GM12892 (cell line): Measurements from ENCODE around the gene JAML.

Source experiments
- DNase-seq: peaks from one replicate; pipeline ENCODE4 v3.0.0; 2011; ENCODE audit not compliant: insufficient read length
- FAIRE-seq: peaks from 2 replicates; lab custom pipeline; 2011; peaks lifted over from hg19 to GRCh38; lab: Jason Lieb, UNC
- POLR2A ChIP-seq: IDR thresholded peaks from 2 replicates; pipeline ENCODE4 v1.6.1; 2011; ENCODE audit warnings: low read depth, low read length, control low read depth
- POLR2AphosphoS5 ChIP-seq: IDR thresholded peaks from 2 replicates; pipeline ENCODE4 v1.6.1; 2011; ENCODE audit warnings: low read depth, low read length, control low read depth
- TAF1 ChIP-seq: IDR thresholded peaks from 2 replicates; pipeline ENCODE4 v1.6.1; 2011; ENCODE audit warnings: low read depth, mild to moderate bottlenecking, control low read depth, low read length, borderline replicate concordance

The JAML gene

DNA sequence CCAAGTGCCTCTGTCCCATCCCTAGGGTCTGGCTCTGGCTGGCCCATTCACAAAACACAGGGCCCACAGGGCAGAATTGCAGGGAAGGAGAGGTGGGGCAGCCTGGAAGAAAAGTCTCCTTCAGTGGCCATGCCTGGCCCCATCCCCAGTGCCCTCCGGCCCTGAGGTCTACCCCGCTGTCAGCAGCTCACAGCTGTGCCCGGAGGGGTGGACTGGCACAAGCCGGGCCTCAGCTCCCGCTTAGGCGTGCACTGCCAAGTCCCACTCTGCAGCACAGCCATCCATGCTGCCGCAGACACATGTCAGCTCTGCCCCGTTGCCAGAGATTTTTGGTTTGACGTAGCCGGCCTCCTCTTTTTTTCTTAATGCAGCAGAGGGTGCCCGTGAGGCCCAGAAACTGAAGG is 44.5 kb downstream of the JAML start:
- FAIRE-seq, result no peak
- no peak for DNase-seq
- TF ChIP-seq POLR2A, result no peak
- TF ChIP-seq TAF1, result no peak
- no peak for TF ChIP-seq POLR2AphosphoS5

DNA sequence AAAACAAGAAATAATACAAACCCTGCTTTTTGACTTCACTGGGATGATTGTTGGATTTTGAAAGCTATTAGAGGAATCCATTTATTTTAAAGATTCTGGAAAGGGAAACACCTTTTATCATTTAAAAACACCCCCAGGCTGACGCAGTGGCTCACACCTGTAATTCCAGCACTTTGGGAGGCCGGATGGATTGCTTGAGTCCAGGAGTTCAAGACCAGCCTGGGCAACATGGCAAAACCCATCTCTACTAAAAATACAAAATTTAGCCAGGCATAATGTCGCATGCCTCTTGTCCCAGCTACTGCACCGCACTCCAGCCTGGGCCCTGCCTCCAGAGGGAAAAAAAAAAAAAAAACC is 48.1 kb downstream of the JAML start:
- DNase-seq (no peak), FAIRE-seq (no peak)
- TF ChIP-seq TAF1 (no peak), POLR2A (no peak), POLR2AphosphoS5 (no peak)

DNA sequence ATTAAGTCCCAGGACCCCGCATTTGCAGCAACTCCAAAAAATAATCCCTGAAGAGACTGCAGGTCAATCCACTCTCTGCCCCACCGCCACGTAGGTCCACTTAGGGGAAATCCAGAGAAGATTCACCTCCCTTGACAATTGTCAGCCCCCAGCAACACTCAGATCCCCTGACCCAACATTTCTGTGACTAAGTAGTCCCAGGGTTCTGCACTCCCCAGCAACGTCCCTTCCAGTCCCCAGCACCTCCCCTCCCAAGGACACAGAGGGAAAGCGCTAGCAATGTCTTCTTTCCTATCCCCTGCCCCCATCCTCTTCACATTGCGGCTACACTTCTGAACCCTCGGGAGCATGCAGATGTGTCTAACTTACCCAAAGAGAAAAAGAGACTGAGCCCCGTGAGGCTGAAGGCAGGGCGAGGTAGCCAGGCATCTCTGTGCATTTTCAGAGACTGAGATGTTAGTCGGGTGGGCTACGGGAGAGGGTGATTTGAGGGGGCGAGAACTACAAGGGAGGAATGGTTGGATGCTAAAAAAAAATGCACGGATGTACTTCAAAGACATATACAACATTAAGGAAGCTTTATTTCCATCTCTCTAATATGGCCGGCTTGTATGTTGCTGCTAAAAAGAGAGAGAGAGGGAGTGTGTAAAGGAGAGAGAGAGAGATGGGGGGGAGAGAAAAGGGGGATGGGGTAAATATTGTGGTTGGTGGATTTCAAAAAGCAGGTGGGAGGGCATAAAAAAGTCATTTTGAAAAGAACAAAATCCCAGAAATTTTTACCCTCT is 48.6 kb downstream of the JAML start, which contains the start of gene SCN2B:
TSS of gene SCN2B (minus strand) at position 647 of the 785 bp plus-strand sequence. CDS start at position 439, 208 bp downstream.
- TF ChIP-seq POLR2AphosphoS5 (no peak), POLR2A (no peak), TAF1 (no peak)
- FAIRE-seq (no peak), DNase-seq (no peak)

DNA sequence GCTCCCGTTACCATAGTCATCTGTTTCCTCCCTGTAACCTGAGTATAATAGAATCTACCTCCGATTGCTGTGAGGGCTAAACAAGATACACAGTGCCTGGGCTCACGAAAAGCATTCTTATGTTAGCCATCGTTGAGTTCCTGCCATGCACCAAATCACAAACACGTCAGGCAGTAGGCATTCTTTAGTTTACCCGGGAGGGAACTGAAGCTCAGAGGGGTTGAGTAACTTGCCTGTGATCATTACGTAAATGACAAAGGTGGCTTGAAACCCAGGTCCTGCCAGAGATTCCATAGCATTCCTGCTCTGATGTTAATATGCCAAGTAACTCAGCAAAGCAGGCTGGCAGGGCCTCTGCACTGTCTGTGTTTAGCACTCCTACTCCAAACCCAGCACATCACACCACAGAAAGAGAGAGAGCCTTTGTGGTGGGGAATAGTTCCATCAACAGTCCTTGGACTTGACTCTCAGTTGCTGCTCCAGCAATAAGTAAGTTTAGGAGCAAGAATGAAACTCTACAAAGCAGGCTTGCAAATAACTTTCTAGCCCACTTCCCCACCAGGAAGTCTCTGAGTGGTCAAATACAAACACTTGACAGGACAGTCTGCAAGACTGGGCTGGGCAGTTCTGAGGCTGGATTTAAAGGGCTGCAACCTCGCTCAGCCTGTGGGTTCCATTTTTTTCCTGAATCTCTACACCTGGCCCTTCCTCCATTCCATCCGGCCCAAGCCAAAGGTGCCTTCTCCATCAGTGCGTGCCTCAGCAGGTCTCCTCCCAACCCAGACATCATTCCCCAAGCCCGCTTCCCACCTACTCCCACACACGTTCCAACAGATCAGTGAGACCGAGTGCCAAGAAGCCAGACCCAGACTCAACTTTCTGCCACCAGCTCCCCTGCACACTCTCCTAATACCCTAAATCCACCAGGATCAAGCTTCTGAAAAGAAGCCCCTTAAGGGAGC is 49.5 kb downstream of the JAML start:
- no peak for DNase-seq
- TF ChIP-seq TAF1, result no peak
- no peak for TF ChIP-seq POLR2A
- no peak for TF ChIP-seq POLR2AphosphoS5
- no peak for FAIRE-seq

DNA sequence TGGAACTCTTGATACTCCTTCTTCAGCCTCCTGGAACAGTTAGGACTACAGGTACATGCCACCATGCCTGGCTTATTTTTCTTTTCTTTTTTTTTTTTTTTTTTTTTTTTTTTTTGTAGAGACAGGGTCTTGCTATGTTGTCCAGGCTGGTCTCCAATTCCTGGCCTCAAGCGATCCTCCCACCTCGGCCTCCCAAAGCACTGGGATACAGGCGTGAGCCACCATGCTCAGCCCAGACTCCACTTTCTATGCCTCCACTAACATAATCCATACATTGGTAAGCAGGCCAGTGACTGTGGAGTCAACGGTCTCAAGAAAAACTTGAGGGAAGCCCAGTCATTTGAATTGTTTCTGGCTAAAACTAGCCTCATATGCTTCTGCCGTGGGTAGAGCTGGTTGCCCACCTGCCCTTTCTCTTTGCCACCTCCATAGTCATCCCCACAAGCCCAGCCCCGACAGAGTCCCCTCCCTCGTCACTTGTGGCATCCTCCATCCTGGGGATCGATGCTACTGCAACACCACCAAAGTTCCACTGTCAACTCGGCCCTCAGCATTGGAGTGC is 50.7 kb downstream of the JAML start:
- DNase-seq, result no peak
- TF ChIP-seq POLR2A, result no peak
- TF ChIP-seq POLR2AphosphoS5, result no peak
- no peak for TF ChIP-seq TAF1
- no peak for FAIRE-seq

DNA sequence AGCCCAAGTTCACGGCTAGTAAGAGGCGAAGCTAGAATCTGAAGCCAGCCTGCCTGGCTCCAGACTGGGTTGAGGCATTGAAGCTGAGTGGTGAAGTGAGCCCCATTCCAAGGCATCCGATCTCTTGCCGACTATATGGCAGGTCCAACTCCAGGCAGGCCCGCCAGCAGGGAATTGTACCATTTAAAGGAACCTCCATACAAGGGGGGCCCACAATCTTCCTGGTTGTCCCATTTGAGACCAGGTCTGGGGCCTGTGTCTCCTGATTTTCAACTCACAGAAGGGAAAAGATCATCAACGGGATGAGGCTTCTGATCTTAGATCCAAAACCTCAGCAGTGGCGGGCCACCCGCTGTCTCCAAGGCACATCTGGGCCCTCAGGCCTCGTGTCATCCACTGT is 52.5 kb downstream of the JAML start:
- FAIRE-seq (peak; percentile 73), DNase-seq (no peak)
- no peak for TF ChIP-seq POLR2A
- no peak for TF ChIP-seq POLR2AphosphoS5
- no peak for TF ChIP-seq TAF1

DNA sequence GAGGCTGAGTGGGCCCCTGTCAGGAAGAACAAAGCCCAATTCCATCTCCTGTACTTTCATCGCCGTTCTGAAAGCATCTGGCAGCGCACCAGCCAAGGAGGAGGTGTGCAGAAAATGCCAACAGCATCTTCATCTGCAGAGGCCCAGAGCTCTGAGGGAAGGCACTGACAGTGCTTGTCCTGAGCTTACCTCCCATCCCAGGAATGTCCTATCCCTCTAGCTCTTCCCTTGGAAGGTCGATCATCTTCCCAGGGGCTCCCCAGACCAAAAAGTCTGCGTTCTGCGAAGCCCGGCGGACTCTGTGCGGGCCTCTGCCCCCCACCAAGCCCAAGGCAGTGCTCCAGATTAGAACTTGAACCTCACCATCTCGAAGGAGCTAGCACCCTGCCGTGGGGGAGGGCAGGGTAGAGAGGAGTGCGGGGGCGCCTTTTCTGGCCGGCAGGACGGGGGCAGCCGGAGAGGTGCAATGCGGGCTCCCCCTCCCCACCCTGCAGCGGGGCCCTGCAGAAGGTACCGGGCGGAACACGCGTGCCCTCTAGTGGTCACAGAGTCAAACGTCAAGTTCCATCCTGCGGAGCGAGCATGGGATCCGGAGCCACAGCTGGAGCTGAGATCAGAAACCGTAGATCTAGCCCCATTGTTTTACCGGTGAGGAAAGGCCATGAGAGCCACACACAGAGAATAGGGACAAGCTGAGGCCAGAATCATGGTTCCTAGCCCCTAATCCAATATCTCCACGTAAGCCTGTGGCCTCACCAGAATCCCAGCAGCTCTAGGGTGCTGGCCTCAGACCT is 53.3 kb downstream of the JAML start:
- FAIRE-seq (peak; percentile 93), DNase-seq (peak; percentile 80)
- TF ChIP-seq POLR2A (no peak), TAF1 (no peak), POLR2AphosphoS5 (no peak)

DNA sequence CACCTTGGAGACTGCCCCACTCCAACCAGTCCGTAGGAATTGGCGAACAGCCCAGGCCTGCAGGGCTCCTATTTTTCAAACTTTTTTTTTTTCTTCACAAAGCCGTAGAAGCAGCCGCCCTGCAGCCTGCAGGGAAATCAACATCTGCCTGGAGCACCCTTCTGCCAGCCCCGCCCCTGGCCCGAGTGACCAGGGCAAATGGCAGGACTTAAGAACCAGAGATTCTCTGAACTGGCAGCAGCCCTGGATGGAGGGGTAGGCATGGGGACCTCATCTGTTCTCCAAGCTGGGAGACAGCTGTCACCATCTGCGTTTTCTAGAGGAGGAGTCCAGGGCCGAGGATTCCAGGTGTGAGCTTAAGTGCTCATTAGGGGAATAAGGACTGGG is 53.9 kb downstream of the JAML start:
- TF ChIP-seq TAF1 (no peak), POLR2AphosphoS5 (no peak), POLR2A (no peak)
- DNase-seq (no peak), FAIRE-seq (no peak)

DNA sequence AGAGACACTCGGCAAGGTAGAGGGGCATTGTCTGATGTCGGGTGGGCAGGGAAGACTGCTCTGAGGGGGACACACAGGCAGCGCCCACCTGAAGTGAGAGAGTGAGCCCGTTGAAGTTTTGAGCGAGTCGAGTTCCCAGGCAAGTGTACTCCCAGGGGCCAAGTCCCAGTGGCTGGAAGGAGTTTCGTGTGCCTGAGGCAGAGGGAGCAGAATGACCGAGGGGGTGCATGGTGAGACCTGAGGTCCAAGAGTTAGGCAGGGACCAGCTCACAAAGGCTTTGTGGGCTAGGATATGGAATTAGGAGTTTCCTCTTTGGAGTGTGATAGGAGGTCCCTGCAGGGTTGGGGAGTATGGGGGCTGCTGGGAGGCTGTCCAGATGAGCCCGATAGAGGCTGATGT is 54.6 kb downstream of the JAML start:
- DNase-seq (no peak), FAIRE-seq (no peak)
- TF ChIP-seq POLR2AphosphoS5 (no peak), POLR2A (no peak), TAF1 (no peak)

DNA sequence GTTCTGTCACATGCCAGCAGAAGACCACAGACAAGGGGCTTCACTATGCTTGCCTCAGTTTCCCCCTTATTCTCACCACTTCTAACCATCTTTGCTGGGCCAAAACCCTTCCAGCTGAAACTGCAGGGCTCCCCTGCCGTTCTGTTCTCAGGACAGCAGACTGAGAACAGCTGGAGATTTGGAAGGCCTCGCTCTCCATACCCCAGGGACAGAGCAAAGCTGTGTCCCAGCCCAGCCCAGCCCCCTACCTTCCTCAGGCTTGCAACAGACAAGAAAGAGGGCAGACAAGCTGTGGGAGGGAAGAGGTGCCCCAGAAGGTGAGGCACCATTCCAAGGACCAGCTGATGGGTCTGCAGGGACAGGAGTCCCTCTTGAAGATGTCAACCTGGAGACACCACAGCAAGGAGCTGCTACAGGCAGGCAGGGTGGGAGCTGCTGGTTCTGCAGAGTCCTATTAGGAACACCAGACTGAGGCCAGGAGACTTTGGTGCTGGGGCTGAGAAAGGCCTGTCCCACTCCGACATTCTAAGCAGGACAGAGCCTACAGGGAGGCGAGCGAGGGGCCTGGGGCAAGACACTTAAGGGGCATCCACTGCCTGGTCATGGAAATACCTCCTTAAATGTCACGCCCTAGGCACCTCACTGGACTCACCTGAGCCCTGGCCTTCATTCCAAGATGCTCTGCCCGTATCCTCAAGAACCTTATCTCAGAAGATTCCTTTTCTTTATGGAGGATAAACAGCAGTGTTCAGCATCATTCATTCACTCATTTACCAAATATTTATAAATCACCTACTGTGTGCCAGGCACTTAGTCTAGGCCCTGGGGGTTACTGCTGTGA is 55.3 kb downstream of the JAML start:
- TF ChIP-seq POLR2A (no peak), TAF1 (no peak), POLR2AphosphoS5 (no peak)
- no peak for DNase-seq

More for the DNA sequence above, 55.3 kb downstream of the JAML start:
- FAIRE-seq, result no peak
